HG03060 (cell line): Measurements from ENCODE around the gene LIMS2.

Experiments used
- ATAC-seq: cut with Tn5 transposase; IDR thresholded peaks from one replicate; pipeline ENCODE4 v1.9.1; 2021; ENCODE audit warnings: low read depth, moderate number of reproducible peaks; ENCODE audit not compliant: unreplicated experiment

The LIMS2 gene

DNA sequence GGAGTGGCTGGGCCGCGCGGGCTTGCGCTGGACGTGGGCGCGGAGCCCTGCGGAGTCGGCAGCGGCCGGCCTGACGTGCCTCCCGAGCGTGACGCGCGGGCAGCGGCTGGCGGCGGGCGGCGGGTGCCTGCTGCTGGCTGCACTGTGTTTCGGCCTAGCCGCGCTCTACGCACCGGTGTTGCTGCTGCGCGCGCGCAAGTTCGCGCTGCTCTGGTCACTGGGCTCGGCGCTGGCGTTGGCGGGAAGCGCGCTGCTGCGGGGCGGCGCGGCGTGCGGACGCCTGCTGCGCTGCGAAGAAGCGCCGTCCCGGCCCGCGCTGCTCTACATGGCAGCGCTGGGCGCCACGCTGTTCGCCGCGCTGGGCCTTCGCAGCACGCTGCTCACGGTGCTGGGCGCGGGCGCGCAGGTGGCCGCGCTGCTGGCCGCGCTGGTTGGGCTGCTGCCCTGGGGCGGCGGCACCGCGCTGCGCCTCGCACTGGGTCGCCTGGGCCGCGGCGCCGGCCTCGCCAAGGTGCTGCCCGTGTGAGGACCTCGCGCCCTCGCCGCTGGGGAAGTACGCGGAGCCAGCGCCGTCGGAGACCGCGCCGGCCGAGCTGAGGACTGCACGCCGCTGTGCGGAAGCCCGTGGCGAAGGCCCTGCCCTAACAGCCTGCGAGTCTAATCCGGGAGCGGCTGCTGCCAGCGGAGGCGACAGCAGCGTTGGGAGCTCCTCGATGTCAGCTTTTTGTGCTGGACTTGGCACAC is 26.5 kb upstream of the LIMS2 start:
- ATAC-seq: peak; percentile 14

DNA sequence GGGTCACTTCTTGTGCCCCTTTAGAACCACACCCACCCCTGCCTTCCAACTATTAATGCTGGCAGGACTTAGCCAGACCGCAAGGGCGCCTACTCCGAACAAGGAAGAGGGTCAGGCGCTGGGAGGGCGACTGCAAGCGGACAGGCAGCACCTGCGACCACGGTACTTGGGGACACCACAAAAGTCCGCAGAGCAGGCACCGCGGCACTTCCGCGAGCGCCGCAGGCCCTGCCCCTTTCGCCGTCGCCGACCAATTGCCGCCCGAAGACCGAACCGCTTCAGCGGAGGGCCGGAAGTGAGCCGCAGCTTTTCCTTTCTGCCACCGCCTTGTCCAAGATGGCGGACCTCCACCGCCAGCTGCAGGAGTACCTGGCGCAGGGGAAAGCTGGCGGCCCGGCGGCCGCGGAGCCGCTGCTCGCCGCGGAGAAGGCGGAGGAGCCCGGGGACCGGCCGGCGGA is 25.9 kb upstream of the LIMS2 start, which contains the start of gene SFT2D3:
SFT2D3 (plus strand) TSS at position 305 of the 458 bp plus-strand sequence; CDS start at position 337, 32 bp downstream.
- ATAC-seq: peak; percentile 39

DNA sequence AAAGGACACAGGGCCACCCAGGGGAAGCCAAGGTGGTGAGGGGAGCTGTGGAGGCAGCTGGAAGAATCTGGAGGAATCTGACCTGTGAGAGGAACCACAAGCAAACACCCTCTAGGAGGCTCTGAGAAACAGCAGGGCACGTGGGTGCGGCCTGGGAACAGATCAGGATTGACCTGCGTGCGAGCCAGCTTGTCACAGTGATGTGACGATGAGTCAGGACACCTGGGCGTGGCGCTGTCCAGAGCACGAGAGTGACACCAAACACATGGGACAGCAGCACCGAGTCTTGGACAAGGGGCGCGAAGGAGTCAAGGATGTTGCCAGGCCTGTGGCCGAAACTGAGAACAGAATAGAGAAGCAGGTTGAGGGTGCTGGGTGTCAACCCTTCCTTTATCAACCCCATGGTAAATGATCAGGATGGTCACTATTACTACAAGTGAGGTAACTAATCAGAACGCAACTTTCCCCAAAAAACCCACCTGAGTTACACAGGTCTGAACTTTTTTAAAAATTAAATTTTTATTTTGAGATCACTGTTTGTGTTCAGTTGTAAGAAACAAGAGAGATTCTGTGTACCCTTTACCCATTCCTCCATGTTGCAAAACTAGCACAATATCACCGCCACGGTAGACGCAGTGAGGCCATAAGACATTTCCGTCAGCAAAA is 25.3 kb upstream of the LIMS2 start:
- ATAC-seq: peak; percentile 68

DNA sequence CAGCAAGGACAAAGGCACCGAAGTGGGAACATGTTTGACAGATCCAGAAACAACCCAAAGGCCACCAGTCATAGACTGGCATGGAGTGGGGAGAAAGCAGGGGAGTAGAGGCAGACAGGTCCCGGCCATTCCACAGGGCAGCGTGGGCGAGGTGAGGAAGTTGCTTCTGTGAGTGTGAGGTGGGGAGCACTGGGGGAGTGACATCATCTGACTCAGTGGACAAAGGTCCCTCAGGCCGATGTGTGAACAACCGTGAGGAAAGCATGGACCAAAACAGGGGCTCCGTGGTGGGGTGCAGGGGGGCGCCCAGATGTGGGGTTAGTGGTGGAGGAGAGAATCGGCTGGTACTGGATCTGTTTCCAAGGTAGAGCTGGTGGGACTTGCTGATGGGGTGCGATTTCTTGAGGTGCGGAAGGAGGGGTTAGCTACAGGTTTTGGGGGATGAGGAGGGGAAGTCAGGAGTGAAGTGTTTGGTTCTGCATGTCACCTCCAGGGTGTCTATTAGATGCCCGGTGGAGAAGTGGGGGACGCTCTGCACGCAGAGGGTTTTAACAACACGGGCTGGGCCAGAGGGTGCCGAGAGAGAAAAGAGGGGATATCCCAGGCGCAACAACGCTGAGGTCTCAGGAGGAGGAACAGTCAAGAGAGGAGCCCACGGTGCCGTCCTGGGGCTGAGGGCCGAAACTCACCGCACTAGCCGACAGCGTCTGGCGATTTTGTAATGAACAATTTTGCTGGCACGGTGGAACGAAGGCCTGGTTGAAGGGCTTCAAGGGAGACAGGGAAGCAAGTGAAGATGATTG is 23.4 kb upstream of the LIMS2 start:
- ATAC-seq: no peak

DNA sequence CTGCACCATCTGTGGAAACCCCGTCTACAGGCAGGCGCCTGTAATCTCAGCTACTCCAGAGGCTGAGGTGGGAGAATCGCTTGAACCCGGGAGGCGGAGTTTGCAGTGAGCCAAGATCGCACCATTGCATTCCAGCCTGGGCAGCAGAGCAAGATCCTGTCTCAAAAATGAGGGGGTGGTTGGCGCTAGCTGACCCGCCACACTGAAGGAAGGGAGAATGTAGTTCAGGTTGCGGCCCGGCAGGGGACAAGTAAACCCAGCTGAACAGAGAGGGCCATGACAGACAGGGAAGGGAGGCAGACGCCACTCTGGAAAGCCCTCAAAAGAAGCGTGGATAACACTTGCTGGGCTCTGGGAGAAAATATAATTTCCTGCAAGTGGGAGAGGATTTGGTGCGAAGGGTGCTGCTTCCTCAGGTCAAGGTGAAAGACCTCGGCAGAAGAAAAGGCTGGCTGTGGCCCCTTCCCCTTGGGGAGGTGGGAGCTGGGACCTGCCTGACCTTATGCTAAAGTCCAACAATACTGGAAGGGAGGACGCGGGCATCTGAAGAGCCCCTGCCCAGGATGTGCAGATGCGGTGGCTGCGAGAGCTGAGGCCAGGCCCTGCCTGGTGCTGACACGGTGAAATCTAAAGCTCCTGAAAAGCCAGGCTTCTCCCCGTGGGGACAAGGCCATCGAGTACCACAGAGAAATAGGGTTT is 22.3 kb upstream of the LIMS2 start:
- no peak for ATAC-seq

DNA sequence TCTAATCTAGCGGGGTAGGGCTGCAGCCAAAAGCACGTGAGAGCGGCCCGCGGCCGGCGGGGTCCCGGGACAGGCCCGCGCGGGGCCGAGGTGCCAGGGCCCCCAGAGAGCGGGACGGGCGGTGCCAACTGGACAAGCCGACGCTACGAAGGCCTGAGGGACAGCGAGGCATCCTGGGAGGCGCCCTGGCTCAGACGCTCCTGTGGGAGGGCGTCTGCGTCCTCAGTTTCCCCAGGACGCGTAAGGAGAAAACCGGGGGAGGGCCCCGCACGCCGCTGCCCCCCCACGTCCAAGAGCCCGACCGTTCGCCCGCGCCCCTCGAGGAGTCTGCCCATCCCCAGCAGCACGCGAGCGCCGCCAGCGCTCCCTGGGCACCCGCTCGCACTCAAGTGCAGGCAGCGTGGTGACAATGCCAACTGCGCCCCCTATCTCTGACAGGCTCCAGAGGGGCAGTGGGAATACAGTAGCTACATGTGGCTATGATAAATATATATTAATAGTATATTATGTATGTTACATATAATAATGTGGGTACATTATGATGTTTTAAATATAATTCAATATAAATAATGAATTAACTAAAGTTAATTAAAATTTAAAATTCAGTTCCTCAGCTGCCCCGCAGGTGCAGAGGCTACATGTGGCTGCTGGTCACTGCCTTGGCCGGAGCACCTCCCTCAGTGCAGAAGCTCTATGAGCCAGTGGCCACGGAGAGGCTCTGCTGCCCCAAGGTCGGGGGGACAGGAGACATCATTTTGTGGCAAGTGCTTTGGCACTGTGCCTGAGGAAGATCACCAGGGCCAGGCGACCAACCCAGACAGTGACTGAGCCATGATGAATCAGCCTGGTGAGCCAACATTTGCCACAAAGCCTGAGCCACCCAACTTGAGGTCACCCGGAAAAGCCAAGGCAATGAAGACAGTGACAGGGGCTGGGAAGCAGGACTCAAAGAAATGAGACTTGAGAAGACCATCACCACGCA is 20.5 kb upstream of the LIMS2 start:
- ATAC-seq: no peak

DNA sequence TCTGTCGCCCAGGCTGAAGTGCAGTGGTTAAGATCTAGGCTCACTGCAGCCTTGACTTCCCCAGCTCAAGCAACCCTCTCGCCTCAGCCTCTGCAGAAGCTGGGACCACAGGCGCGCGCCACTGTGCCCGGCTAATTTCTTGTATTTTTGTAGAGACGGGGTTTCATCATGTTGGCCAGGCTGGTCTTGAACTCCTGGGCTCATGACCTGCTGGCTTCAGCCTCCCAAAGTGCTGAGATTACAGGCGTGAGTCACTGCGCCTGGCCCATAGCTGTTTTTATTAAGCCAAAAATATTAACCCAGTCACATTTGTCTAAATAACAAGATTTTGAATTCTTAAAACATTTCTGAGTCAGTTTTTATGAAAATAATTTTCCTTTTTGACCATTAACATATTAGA is 19.7 kb upstream of the LIMS2 start:
- ATAC-seq: no peak

DNA sequence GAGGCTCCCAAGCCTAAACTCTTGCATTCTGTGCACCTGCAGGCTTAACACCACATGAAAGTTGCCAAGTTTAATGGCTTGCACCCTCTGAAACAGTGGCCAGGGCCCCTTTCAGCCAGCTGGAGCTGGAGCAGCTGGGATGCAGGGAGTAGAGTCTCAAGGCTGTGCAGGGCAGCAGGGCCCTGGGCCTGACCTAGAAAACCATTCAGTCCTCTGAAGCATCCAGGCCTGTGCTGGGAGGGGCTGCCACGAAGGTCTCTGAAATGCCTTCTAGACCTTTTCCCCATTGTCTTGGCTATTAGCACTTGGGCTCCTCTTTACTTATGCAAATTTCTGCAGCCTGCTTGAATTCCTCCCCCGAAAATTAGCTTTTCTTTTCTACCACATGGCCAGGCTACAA is 15.4 kb upstream of the LIMS2 start:
- no peak for ATAC-seq

DNA sequence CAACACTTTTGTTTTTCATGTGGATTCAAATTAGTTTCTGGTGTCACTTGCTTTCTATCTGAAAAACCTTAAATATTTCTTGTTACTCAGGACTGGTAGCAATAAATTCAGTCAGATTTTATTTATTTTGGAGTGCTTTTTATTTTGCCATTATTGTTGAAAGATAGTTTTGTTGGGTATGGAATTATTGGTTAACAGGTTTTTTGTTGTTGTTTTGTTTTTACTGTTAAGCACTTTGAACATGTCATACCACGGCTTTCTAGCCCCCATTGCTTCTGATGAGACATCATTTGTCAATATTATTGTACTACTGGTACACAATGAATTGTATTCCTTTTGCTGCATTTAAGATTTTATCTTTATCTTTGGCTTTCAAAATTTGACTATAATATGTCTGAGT is 13.1 kb upstream of the LIMS2 start:
- ATAC-seq: no peak

DNA sequence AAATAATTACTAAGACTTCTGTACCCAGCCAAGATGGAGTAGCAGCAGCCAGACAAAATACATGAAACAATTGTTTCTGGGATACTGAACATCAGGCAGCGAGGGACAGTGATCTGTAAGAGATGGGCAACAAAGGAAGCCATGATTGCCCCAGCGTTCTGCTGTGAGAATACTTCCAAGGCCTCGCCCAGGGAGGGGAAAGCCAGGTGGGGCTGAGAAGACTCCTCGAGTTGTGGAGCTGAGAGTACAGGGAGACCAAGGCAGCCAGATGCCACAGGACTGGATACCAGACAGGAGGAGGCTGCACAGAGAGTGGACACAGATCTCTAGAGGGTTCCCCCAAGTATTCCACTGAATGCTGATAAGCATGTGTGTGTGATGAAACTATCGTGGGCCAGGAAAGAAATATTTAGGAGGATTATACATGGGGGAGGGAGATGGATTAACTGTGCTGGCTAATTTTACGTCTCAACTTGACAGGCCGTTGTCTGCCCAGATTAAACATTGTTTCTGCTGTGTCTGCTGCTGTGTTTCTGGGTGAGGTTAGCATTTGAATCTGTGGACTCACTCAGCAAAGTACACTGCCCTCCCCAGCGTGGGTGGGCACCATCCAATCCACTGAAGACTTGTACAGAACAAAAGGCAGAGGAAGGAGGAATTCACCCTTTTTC is 10.2 kb upstream of the LIMS2 start:
- no peak for ATAC-seq

DNA sequence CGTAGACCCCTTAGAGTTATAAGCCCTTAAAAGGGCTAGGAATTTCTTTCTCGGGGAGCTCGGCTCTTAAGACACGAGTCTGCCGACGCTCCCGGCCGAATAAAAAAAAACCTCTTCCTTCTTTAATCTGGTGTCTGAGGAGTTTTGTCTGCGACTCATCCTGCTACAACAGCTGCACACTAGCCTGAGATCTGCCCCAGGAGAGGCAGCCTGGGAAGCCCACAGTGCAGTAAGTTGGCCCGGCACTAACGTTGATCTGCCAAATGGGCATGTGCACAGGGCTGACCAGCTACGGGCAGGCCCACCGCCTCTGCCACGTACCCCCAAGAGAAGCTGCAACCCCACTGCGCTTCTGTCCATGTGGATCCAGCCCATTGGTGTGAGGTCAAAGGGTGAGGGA is 8.4 kb upstream of the LIMS2 start:
- no peak for ATAC-seq

DNA sequence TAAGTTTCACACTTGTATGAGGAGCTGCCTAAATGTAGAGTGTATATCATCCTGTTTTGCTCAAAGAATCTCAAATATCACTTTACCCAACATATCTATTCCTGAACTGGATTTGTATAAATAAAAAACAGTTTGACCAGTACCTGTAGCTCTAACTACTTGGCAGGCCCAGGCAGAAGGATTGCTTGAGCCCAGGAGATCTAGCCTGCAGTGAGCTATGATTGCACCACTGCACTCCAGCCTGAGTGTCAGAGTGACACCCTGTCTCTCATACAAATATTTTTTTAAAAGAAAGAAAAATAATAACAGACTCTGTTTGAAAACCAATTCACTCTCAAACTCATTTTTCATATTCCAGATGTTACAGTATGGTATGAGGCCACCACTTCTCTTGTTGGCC is 7.7 kb upstream of the LIMS2 start:
- no peak for ATAC-seq

DNA sequence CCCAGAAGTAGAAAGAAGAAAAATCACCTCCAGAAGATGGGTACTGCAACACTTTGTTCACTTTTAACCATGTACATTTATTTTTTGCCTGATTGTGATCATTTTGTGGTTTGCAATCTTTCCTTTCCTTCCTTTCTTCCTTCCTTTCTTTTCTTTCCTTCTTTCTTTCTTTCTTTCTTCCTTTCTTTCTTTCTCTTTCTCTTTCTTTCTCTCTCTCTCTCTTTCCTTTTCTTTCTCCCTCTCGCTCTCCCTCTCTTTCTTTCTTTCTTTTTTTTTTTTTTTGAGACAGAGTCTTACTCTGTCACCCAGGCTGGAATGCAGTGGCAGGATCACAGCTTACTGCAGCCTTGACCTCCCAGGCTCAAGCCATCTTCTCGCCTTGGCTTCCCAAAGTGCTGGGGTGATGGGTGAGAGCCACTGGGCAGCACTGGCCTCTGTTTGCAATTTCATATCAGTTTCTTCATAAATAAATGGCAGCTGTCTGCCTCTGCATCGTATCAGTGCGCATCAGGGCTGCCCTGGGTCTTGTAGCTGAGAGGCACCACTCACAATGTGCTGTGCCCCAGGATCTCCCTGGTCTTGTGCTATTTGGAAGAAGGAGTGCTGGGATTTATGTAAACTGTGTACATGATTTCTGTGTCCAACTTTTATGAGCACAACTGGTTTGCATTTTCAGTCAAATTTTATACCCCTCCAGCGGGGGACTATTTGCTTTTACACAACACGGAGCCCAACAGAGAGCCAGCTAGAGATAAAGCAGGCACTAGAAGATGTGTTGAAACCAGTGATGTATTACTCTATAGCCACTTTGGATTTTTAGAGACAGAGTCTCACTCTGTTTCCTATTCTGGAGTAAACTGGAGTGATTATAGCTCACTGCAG is 6.9 kb upstream of the LIMS2 start:
- ATAC-seq: no peak

DNA sequence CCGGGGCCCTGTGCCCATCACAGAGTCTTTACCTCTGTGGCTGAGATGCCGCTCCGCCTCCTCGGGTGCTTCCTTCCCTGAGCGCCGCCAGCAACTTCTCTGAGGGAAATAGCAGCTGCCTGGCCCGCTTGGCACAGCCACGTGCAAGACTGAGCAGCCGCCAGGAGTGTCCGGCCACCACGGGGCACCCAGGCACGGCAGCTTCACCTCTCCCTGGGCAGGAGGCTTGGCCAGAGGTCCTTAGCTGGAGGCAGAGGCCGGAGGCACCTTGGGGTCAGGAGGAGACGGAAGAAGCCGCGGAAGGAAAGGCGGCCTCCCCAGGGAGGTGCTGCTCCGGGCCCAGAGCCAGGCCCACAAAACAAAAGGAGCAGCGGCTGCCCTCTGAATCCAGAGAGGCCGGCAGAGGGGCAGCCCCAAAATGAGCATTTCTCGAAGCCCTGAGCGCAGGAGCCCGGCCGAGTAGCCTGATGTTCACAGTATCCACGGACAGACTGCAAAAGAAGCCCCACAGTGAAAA is 6.0 kb upstream of the LIMS2 start:
- no peak for ATAC-seq

DNA sequence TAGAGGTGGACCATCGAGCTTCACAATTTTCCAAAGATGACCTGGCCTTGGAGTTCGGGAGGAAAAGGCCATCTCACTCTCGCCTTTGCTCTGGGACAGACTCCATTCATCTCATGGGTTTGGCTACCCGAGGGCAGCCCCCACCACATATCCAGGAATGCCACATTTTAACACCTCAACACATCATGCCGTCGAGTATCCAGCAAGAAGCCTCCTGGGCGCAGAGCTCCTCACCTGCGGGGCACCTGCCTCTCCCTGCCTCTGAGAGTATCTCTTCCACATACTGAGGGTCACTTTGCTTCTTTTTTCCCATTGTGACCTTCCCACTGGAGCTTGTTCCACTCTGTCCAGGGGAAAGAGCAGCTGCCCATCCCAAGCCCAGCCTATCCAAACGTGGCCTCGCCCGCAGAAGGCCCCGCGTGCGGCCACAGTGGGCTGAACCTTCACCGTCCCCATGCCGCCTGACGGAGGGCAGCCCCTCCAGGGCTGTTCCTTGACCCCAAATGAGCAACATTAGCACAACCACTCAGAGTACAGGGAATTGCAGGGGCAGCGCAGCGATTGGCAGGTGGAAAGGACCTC is 5.5 kb upstream of the LIMS2 start:
- no peak for ATAC-seq

DNA sequence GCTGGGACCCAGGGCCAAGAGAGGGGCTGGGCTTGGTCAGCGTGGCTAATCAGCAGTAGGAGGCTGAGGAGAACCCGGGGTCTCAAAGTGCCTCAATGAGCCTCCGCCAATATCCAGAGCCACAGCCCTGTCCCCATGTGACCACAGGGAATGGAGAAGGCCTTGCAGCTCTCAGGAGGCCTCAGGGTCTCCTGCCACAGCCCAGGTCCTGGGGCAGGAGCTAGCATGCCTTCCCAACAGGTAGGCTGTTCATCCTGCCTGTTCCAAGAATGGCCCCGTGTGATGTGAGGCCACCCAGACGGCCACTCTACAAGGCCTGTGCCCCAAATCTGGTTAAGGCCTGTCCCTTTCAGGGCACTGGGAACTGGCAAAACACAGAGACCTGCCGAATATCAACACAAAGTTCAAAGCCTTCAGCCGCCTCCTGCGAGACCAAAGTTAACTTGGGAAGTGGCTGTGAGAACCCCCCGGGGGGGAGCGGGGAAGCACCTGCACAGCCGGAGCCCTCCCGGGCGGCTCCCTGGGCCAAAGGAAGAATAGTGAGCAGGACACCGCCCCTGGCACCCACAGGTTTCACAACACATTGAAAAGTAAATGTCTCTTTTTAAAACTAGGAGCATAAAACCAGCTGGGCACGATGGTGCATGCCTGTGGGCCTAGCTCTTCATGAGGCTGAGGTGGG is 4.5 kb upstream of the LIMS2 start:
- no peak for ATAC-seq

DNA sequence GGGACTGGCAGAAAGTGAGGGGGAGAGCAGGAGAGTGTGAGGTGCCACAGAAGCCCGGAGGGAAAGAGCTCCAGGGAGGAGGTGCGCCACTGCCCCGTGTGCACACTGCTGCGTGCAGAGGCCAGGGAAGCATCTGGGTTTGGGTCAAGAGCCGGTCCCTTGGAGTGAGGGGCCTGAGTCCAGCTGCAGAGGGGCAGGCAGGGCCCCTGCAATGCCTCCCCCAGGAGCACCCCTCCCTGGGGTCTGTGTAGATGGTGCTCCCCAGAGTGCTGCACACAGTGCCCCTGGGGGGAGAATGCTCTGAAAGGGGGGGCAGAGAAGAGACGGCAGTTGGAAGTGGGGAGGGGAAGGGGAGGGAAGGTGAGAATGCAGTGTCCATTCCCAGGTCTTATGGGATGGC is 3.7 kb upstream of the LIMS2 start:
- no peak for ATAC-seq
